ENCODE results near the gene CREB3L1. TPM values are rescaled to one million over a fixed set of nuclear protein-coding genes. Genes with fewer than 3 reads are reported as not detected.

Gene CREB3L1
- total RNA-seq, 4 donors from 2014 or later, result 0.27 to 0.69 (median 0.57) TPM

DNA sequence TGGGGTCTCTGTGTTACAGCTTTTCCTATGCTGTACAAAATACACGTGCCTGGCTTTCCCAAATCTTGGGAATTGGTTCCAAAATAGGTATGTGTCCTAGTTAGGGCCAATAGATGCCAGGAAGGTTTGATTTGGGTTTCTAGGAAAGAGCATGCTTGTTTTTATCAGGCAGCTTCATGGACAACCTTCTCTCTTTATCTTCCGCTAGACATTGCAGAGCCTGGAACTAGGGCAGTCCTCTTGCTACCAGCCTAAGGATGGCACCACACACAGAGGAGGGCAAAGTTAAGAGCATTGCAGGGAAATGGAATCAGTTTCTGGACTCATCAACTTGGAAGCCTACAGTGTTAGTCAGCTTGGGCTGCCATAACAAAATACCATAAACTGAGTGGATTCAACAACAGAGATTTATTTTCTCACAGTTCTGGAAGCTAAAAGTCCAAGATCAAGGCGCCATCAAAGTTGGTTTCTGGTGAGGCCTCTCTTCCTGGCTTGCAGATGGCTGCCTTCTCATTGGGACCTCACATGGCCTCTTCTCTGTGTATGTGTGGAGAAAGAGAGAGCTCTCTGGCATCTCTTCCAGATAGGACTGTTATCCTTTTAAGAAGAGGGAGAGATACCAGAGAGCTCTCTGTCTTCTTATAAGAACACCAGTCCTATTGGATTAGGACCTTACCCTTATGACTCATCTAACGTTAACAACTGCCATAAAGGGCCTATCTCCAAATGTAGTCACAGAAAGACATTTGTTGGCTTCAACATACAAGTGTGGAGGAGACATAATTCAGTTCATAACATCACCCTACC, 27.3 kb upstream of the CREB3L1 start:
- in situ Hi-C loops (cut with MboI; ENCODE audit: low sequenced_read_pairs in 4 of 4) (loop anchor here in 2 of 4 donors (25.0 kb wide), 1 partner anchor 287 kb away; no protein-coding TSS in a partner anchor), intact Hi-C loops (cut with DNase I; ENCODE audit: low total_unique reads) (no loop called here)
- H3K9me3 ChIP-seq, result no peaks in the 10 kb centered on the region

DNA sequence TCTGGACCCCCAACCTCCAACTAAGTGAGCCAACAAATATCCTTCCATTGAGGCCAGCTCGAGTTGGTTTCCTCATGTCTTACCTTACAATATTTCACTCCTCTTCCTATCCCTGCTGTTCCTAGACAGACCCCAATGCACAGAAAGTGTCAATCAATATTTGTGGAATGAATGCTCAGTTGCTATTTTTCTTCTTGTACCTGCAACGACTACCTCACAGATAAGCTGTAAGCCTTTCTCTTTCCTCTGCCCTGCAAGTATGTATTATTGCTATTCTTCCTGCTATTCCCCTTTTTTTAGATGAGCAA, 26.8 kb upstream of the CREB3L1 start:
- in situ Hi-C loops (cut with MboI; ENCODE audit: low sequenced_read_pairs in 4 of 4) (no loop called here), intact Hi-C loops (cut with DNase I; ENCODE audit: low total_unique reads) (no loop called here)
- Histone ChIP-seq H3K36me3 (no peaks in the 10 kb centered on the region), H3K9me3 (no peaks in the 10 kb centered on the region), H3K27me3 (no peaks in the 10 kb centered on the region), H3K4me1 (peaks cover 0 to 6% of the 10 kb centered on the region in 2 donors), H3K4me3 (no peak overlapping the region), H3K27ac (no peak overlapping the region)
- ATAC-seq, result no peak
- TF ChIP-seq, protein P1, sequence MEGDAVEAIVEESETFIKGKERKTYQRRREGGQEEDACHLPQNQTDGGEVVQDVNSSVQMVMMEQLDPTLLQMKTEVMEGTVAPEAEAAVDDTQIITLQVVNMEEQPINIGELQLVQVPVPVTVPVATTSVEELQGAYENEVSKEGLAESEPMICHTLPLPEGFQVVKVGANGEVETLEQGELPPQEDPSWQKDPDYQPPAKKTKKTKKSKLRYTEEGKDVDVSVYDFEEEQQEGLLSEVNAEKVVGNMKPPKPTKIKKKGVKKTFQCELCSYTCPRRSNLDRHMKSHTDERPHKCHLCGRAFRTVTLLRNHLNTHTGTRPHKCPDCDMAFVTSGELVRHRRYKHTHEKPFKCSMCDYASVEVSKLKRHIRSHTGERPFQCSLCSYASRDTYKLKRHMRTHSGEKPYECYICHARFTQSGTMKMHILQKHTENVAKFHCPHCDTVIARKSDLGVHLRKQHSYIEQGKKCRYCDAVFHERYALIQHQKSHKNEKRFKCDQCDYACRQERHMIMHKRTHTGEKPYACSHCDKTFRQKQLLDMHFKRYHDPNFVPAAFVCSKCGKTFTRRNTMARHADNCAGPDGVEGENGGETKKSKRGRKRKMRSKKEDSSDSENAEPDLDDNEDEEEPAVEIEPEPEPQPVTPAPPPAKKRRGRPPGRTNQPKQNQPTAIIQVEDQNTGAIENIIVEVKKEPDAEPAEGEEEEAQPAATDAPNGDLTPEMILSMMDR (IDR thresholded peaks at IDR 0.05 in 4 of 5, conservative IDR thresholded peaks at IDR 0.05 in 1 of 5), result no peak
- no peak for TF ChIP-seq POLR2A (IDR thresholded peaks at IDR 0.05)
- DNase-seq, result no peak

More for the DNA sequence above, 27.3 kb upstream of the CREB3L1 start:
- no peak for ATAC-seq
- Histone ChIP-seq H3K27me3 (no peaks in the 10 kb centered on the region), H3K27ac (no peak overlapping the region), H3K4me1 (peaks cover 0 to 6% of the 10 kb centered on the region in 2 donors), H3K4me3 (no peak overlapping the region), H3K36me3 (no peaks in the 10 kb centered on the region)
- DNase-seq, result no peak
- no peak for TF ChIP-seq POLR2A (IDR thresholded peaks at IDR 0.05)
- TF ChIP-seq, protein P1 (IDR thresholded peaks at IDR 0.05 in 4 of 5, conservative IDR thresholded peaks at IDR 0.05 in 1 of 5), result no peak

DNA sequence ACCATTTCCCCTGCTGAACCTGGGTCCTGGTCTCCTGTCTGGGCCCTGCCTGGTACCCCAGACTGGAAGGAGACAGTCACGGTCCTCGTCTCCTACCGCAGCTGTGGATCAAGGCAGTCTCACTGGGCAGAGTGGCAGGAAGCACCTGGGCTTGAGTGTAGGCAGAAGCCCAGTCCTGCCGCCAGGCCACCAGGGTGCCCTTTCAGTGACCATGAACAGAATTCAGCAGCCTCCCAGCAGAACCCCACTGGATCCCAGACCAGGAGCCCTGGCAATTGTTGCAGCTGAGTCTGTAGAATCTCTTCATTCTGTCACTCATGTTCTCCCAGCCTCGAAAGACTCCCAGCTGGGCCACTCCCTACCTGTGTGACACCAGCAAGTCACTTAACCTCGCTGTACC, 25.5 kb upstream of the CREB3L1 start:
- H3K36me3 ChIP-seq, result no peaks in the 10 kb centered on the region
- H3K4me1 ChIP-seq, result peaks cover 0 to under 1% of the 10 kb centered on the region in 2 donors
- DNase-seq (no peak), ATAC-seq (no peak)
- in situ Hi-C loops (cut with MboI; ENCODE audit: low sequenced_read_pairs in 4 of 4) (no loop called here), intact Hi-C loops (cut with DNase I; ENCODE audit: low total_unique reads) (no loop called here)
- no peaks in the 10 kb centered on the region for H3K9me3 ChIP-seq
- TF ChIP-seq, protein P1 (IDR thresholded peaks at IDR 0.05 in 4 of 5, conservative IDR thresholded peaks at IDR 0.05 in 1 of 5), result no peak
- no peak for TF ChIP-seq POLR2A (IDR thresholded peaks at IDR 0.05)
- H3K27ac ChIP-seq, result no peak overlapping the region
- no peak overlapping the region for H3K4me3 ChIP-seq
- no peaks in the 10 kb centered on the region for H3K27me3 ChIP-seq

DNA sequence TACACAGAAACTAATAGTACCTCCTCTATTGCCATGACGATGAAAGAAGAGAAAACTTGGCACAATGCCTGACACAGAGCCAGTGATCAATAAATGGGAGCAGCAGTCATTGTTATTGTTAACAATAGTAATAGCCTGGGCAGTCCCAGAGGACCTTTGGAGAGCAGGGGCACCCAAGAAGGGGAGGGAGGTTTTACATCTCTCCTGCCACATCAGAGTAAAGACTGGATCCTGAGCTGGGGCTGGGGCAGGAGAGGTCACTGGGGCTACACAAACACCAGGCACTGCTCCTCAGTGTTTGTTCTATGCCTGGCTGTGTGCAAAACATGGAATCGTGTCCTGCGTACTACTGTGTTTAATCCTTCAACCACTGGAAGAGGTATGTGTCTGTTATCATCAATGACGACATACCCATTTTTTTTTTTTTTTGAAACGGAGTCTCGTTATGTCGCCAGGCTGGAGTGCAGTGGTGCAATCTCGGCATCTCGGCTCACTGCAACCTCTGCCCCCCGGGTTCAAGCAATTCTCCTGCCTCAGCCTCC, 25.0 kb upstream of the CREB3L1 start:
- no peak overlapping the region for H3K27ac ChIP-seq
- no peaks in the 10 kb centered on the region for H3K9me3 ChIP-seq
- no peaks in the 10 kb centered on the region for H3K4me1 ChIP-seq
- intact Hi-C loops (cut with DNase I; ENCODE audit: low total_unique reads), result no loop called here
- no peaks in the 10 kb centered on the region for H3K36me3 ChIP-seq
- TF ChIP-seq POLR2A (IDR thresholded peaks at IDR 0.05), result no peak
- TF ChIP-seq, protein P1 (IDR thresholded peaks at IDR 0.05 in 4 of 5, conservative IDR thresholded peaks at IDR 0.05 in 1 of 5), result no peak
- ATAC-seq, result no peak
- H3K4me3 ChIP-seq, result no peak overlapping the region
- no peaks in the 10 kb centered on the region for H3K27me3 ChIP-seq
- in situ Hi-C loops (cut with MboI; ENCODE audit: low sequenced_read_pairs in 4 of 4), result no loop called here
- no peak for DNase-seq

Measured in gastrocnemius medialis (tissue), 4 donors.